Measurements from ENCODE around the gene PRDM16.

The PRDM16 gene

GRCh38 chr1:3183411-3183810 is 114.4 kb downstream of the PRDM16 start:
- no peak for DNase-seq (ENCODE audit: low read depth)

DNA sequence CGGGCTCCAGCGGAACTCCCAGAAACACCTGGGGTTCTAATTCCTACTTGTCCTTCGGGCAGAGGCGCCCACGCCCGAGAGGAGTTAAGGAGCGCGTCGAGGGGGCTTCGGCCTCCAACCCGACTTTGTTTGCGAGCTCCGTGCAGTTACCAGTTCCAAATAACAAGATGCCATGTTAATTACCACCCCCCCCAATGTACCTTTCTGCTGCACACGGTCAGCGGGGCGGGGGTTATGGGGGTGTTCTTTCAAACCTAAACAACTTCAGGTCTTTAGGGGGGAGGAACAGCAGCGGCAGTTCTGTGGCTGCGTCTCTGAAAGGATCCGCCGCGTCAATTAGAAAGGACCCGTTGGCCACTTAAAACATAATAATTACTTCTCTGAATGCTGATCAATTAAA is 114.8 kb downstream of the PRDM16 start:
- no peak for DNase-seq (ENCODE audit: low read depth)

- no peak for DNase-seq (ENCODE audit: low read depth)
Observed at GRCh38 chr1:3184666-3185065, 115.7 kb downstream of the PRDM16 start.

- no peak for DNase-seq (ENCODE audit: low read depth)
Observed at GRCh38 chr1:3185896-3186525, 117.0 kb downstream of the PRDM16 start.

- DNase-seq (ENCODE audit: low read depth) = peak; percentile 30
Observed at GRCh38 chr1:3186526-3186921, 117.5 kb downstream of the PRDM16 start.

DNA sequence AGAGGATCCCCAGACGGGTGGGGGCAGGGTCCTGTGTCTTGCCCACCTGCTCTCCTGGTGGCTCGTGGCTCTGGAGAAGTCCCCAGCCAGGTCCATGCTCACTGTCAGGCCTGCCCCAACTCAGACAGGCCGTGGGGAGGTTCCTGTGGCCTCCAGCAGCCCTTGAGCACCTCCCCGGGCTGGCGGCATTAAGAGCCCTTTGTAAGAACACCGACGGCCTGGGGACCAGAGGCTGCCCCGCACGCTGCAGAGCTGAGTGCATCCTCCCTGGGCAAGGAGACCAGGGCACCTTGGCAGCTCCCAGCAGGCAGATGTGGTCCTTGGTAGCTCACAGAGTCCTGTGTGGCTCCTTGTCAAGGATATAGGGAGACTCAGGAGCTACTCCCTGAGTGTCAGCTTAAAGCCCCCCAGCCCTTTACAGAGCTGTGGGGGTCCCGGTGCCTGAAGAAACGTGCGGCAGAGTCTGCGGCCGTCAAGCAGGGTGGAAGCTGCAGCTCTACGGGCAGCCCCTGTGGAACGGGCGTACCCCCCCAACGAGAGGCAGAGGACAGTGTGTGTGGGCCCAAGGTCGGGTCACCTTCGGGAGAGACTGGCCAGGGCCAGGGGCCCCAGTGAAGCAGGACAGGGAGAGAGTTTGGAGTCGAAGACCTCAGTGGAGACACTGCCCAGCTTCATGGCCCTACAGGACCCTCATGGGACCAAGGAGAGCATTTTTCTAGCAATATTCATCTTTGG is 118.6 kb downstream of the PRDM16 start:
- DNase-seq (ENCODE audit: low read depth) = no peak

DNA sequence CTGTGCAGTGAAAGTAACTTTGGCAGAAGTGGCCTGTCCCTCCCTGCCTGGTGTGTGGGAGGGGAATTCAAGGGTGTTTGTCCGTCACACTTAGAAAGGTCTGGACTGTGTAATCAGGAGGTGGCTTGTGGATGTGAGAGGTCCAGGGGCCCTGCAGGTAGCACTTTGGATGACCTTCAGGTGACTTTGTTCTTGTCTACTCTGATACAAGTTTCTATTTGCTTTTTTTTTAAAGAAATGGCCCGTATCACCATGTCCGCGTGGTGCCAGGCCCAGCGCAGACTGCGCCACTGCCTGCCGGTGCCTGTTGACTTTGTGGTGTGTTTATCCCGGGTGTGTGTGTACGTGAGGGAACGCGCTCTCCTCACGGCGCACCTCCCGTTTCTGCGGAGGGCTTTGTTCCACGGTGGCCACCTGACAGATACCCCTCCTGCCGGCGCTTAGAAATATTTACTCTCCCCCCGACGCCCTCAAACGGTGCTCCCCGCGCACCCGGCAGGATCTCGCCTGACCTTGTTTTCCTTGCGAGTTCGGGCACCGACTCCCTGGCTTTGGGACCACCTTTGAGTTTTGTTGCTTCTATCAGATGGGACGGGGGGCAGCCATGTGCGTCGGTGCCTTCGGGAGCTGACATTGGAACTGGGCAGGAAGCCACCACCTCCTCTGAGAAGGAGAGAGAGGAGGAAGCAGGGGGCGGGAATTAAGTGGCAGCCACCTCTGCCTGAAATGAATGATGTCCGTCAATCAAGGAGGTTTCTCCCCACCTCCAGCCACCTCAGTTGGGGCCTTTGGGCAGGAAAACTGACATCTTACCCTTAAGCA is 119.4 kb downstream of the PRDM16 start:
- DNase-seq (ENCODE audit: low read depth) = no peak

GRCh38 chr1:3190256-3191041 is 121.4 kb downstream of the PRDM16 start:
- no peak for DNase-seq (ENCODE audit: low read depth)

- DNase-seq (ENCODE audit: low read depth) = no peak
Observed at GRCh38 chr1:3192361-3192760, 123.4 kb downstream of the PRDM16 start.

DNA sequence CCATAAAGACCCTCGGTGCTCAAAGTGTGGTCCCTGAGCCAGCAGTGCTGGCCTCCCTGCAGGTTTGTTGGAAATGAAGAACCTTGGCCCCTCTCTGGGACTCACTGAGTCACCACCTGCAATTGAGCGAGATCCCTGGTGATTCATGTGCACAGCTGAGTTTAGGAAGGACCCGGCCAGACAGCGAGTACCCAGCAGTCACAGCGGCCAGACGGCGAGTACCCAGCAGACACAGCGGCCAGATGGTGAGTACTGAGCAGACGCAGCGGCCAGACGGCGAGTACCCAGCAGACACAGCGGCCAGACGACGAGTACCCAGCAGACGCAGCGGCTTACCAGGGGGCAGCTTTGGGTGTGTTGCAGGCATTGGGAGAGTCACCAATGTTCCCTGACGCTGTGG is 123.8 kb downstream of the PRDM16 start:
- no peak for DNase-seq (ENCODE audit: low read depth)

GRCh38 chr1:3193811-3194210 is 124.8 kb downstream of the PRDM16 start:
- no peak for DNase-seq (ENCODE audit: low read depth)

DNA sequence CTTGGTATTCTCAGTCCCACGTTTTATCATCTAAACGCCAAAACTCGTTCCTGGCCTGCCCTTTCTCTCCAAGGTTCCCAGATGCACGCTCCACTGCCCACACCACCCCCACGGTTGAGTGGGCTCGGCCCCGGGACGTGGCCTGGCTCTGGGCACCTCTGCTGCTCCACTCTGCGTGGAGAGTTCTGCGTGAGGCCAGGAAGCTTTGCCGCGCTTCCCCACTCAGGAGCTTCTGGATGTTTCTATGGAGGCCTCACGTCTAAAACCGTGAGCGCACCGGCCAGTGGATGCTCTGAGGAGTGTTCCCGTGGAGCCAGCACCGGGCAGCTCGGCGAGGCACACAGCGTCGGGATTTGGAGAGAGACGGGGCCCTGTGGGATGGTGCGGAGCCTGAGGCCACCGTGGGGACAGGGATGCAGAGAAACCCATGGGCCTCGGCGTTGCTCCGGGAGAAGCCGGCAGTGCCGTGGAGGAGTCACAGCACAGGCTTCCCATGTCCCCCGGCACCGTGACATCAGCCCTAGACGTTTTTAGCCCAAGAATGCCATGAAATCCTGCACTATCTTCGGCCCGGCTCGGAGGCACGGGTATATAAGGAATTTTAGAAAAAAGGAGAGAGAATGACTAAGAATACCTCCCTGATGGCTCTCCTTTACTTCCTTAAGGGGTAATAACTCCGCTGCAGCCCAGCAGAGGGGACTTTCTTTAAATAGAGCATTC is 125.9 kb downstream of the PRDM16 start:
- no peak for DNase-seq (ENCODE audit: low read depth)

- DNase-seq (ENCODE audit: low read depth) = no peak
Observed at GRCh38 chr1:3195480-3195815, 126.4 kb downstream of the PRDM16 start.

DNA sequence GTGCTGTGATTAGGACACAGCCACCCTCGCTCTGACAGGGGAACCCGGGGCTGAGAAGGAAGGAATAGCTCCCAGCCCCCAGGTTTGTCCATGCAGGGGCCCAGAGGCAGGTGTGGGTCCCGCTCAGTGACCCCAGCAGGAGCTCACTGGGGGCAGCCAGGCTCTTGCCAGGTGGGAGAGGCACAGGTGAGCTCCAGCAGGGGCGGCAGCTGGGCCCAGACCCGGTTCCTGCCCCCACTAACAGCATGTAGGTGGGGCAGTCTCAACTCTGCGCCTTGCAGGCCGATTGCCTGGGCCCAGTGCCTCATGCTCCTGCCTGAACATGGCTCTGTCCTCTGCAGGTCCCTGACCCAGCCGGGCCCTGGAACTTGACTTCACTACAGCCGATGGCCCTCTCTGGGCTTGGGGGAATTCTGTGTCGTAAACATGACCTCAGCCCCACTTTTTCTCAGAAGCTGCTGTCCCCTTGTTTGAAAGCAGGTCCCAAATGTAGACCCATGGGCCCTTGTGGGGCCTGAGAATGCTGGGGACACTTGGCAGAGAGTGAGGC is 127.0 kb downstream of the PRDM16 start:
- no peak for DNase-seq (ENCODE audit: low read depth)

DNA sequence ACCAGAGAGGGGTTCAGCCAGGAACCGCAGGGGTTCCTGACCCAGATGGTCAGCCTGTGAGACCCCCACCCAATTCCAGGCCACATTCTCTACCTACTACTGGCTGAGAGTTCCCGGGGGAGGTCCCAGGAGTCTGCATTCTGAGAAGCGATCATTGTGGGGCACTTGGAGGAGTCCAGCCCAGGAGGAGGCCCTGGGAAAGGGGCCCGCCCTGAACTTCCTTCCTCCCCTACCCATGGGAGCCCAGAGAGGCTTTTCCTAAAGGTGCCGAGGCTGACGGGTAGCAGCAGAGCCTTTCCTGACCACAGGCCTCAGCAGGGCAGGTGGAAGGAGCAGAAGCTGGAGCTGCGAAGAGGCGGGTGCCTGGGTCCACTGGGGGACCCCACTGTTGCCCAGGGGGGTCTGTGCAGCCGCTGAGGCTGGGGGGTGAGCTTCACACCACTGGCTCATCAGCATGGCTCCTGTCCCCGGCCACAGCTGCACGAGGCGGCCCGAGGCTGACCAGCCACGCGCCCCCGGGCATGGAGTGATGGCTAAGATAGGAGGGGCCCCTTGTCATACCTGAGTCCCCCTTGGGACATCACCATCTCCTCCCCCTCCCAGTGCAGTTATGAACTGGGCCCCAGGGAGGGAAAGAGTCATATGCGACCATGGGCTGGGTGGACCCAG is 127.7 kb downstream of the PRDM16 start:
- DNase-seq (ENCODE audit: low read depth) = no peak

GRCh38 chr1:3197781-3198316 is 128.8 kb downstream of the PRDM16 start:
- no peak for DNase-seq (ENCODE audit: low read depth)

DNA sequence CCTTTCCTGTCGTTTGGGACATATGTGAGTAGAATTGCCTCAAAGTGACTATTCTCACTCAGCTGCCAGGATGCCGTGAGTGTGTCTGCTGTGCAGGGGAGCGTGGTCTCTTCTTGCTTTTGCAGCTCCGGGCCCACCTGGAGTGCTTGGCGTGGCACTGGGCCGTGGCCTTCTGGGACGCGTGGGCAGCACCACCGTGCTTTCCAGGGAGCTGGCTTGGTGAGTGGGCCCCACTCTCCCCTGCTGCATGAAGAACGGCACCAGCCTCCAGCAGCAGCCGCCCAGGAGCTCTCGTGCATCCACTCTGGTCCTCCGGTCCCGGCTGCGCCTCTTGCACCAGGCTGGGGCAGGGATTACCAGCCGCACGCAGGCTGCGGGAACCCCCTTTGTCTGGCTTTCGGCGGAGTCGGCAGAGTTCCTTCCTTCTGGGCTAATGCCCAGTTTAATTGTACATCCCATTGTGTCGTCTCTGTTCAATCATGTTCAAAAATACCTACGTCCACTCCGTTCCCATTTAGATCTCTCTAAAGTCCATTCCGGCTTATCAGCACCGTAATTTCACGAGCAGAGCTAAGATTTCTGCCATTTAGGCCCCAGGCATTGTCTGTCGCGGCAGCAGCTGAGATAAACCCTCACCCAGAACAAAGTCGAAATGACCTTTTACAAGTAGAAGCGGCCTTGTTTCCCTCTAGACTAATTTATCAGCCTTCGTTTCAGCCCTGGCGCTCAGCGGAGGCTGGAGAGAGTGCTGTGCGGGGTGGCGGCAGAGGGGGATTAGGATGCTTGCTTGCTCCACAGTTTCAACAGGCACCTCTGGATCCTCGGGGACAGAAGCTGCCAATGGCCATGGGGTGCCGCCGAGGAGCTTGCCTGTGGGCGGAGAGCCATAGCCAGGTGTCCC is 129.6 kb downstream of the PRDM16 start:
- no peak for DNase-seq (ENCODE audit: low read depth)

DNA sequence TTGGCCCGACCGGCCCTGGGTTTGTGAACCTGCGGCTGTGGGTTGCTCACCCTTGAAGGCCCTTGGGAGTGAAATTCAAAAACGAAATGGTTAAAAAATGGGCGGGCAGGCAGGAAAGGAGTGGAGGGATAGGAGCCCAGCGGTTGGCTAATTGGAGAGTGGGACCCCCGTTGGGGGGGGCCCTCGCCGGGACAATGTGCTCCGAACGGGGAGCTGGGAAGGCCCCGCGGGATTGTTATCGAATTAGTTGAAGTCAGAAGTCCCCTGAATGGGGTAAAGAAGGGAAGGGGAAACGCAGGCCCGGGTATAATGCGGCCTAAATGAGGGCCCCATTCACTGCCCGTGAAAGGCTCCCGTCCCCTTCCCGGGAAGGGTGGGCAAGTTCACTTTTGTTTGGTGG is 135.7 kb downstream of the PRDM16 start:
- DNase-seq (ENCODE audit: low read depth) = no peak

GRCh38 chr1:3205815-3206214 is 136.8 kb downstream of the PRDM16 start:
- DNase-seq (ENCODE audit: low read depth) = no peak

DNA sequence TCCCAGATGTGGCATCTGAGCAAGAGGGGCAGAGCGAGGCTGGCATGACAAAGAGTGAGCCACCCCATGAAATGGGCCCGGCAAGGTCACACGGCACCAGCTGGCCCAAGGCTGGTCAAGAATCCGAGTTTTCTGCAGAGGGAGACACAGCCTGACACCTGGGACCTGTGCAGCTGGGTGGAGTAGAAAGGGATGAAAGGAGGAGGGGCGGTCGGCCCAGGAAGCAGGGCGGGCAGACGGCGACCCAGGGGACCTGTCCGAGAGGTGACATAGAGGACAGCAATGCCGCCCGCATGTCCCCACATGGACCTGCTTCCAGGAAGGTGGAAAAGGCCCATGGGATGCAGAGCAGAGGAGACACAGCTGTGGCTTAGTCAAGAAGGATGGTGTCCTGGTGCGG is 137.7 kb downstream of the PRDM16 start:
- no peak for DNase-seq (ENCODE audit: low read depth)

Data from fibroblast of the conjunctiva (primary cell).